ENCODE measurements around the gene FHL2.

Gene FHL2

DNA sequence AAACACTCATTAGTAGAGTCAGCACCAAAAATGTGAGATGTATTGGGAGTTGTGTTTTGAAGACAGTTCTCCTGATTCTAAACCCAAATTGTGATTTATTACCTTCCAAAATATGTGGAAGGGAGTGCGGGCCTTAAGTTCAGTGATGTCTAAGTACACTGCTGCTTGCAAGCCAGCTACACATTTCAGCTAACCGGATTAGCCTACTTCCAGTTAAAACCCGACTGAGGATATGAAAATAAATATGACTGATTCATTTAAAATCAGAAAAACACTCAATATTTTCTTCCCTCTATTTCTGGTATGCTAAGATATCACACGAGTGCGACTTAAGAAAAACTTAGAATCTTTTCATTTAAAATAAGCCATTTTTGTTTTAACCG, 907 bp downstream of the FHL2 start:
- no peak for DNase-seq (ENCODE audit: low read depth, low spot score)

DNA sequence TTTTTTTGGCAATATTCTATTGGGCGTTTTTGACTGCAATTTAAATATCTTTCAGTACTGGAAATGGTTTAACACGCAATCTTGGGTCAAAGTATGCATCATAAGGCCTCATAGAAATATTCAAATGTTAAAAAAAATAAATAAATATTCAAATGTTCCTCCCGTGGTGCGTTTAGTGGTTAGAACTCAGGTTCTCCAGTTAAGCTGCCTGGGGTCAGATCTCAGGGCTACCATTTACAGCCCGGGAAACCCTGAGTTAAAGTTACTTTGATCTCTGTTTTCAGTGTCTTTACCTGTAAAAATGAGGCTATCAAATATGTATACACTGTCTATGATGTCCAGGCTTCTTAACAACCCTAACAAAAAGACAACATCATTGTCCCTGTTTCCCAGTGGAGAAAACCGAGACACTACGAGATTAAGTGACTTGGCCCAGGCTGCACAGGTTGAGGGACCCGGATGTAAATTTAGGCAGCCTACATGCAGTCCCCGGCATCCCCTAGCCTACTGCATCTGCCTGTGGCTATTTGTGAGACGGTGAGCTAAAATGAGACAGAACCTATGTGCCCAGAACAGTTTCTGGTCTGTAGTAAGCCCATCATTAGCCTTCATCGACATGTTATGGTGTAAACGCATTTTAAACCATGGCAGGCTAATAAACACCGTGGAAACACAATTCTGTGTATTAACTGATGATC, 1.7 kb downstream of the FHL2 start:
- no peak for DNase-seq (ENCODE audit: low read depth, low spot score)

DNA sequence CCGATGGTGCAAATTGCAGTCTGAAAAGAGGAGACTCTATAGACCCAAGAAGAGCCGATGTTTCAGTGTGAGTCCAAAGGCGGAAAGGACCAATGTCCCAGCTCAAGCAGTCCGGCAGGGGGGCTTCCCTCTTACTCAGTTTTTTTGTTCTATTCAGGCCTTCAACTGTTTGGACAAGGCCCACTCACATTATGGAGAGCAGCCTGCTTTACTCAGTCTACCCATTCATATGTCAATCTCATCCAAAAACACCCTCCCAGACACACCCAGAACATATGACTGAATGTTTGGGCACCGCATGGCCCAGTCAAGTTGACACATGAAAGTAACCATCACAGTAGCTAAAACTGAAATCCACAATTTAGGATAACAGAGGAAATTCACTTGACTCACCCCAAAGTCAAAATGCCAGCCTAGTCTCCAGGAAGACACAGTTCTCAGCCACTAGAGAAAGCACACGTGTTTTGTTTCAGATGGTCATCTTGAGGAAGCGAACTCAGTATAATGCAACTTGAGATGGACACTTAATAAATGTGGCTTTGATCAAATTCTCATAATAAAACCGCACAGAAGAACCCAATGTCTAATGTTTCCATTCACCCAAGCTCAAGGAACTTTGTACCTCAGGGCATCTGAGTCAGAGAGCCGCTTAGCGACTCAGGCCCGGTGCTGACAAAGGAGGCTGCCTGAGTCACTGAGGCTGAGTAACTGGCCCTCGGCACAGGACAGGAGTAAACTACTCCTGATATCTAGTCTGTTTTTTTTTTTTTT, 2.4 kb downstream of the FHL2 start:
- no peak for DNase-seq (ENCODE audit: low read depth, low spot score)

DNA sequence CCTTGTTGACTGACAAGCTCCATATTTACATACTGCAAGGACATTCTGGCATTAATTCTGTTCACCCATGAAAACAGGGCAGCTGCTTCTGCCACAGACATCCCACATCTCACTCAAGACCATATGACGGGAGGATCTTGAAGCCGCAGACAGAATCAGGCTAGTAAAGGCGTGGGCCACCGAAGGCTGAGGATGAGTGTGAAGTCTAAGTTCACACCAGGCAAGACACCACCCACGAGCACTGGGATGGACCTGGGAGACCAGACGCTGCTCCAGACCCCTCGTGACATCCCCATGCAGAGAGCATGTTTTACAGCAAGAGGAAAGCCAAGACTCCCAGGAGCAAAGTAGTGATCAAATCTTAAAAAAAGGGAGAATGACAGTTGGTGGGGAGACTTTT, 3.2 kb downstream of the FHL2 start:
- no peak for DNase-seq (ENCODE audit: low read depth, low spot score)

DNA sequence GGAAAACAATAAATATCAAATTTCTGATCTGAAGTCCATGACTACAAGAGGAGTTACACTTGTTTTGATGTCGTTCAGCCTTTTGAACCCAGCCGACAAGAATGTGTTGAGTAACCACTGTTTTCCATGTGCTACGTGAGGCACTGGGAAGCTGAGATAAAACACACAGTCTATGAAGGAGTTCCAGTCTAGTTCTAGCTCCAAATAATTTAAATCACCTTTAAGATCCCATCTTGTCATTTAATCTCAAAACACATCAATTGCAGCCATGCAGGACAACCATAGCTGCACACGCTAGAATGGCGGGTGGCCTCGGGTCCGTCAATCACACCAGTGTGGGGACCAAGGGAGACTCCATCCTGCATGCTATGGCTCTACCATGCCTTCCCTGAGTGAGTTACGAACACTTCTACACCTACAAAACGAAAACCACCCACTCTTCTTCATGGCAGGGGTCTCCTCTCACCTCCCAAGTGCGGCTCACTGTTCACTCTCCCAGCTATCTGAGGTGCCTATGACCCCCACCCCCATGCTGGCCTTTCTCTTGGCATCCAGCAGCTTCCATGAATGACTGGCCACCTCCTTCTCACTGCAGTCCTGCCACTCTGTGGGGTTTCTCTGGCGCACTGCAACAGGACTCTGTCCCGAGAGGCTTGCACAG, 3.8 kb downstream of the FHL2 start:
- DNase-seq (ENCODE audit: low read depth, low spot score), result no peak

DNA sequence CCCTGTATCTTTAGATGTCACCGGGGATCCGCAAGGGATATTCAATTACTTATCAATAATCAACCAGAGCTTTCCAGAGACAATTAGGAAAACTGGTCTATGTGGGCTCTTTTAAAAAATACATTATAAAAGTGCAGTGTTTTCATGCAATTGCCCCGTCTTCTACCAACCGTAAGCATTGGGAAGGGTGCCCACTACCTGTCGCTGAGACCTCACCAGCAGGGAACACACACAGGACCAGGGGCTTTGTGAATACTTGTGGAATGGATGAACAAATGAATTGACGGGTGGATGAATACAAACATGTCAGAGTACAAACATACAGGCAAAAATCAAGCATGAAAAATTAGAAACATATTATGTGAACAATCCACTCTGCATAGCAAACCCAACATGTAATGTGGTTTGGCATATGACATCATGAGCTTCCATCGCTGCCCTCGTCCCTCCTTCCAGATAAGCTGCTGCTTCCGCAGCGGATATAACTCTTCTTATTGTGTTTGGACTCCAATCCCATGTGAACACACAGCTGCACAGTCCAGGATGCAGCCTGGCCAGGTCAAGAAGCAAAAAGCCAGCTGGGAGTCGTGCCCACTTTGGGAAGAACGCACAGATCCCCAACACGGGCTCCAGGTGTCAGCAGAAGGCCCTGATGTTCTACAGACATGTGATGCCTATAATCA, 5.3 kb downstream of the FHL2 start:
- DNase-seq (ENCODE audit: low read depth, low spot score), result no peak

DNA sequence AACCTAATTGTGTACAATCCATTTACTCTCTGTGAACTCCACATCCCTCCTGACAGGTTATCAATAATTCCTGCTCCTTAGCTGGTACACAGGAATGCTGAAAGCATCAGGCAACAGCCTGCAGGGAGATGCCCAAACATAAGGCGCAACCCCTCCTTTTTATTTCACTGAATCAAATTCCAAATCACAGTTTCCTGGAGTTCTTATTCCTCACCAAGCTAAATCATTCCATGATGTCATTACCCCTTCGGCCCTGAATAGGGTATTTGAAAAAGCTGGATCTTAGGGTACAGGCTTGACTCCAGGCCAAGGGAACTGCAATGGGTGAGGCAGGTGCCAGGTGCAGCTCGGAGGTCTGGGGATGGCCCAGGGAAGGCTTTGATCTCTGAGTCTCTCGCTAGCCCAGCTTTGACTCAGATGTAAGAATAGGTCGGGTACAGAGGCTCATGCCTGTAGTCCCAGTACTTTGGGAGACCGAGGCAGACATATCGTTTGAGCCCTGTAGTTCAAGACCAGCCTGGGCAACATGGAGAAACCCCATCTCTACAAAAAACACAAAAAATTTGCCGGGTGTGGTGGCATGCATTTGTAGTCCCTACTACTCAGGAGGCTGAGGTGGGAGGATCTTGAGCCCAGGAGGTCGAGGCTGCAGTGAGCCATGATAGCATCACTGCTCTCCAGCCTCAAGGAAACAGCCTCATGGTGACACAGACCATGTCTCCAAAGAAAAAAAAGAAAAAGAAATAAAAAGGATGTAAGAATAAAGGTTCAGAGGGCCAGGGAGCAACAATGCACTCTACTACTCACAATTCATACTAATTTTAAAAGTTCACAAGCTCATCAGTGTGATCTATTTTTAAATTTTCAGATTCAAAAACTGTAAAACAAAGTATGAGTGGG, 6.8 kb downstream of the FHL2 start:
- no peak for DNase-seq (ENCODE audit: low read depth, low spot score)

DNA sequence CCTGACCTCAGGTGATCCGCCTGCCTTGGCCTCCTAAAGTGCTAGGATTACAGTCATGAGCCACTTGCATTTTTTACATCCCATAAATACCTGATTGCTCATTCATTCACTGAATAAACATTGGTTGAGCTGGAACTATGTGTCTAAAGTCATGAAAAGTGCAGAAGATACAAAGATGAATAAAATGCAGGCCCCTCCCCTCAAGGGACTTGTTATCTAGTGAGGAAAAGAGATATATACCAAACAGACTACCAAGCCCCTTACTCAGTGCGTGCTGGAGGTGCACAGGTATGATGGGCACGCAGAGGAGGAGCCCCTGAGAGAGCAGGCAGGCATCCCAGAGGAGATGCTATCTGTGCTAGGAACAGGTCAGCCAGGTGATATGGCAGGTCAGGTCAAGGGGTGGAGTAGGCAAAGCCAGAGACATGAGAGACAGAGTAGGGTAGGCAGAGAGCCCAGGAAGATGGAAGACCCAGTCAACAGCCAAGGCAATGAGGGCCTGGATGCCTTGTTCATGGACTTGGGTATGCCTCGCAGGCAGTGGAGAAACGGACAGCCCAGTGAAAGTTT, 7.7 kb downstream of the FHL2 start:
- DNase-seq (ENCODE audit: low read depth, low spot score), result no peak

DNA sequence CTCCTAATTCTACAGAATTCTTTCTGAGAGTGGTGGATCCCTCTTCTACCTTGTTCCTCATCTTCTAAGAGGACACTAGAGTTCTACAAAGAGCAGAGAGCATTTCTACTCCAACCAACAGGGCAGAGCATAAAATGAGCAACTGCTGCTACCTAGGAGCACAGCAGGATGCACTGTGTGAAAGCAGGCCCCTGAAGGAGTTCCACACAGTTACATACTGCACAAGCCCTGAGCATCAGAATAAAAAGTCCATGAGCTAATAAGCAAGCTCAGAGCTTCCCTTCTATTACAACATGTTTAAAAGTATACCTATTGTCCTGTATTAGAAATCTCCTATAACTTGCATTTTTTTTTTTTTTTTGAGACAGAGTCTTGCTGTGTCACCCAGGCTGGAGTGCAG, 8.4 kb downstream of the FHL2 start:
- no peak for DNase-seq (ENCODE audit: low read depth, low spot score)

DNA sequence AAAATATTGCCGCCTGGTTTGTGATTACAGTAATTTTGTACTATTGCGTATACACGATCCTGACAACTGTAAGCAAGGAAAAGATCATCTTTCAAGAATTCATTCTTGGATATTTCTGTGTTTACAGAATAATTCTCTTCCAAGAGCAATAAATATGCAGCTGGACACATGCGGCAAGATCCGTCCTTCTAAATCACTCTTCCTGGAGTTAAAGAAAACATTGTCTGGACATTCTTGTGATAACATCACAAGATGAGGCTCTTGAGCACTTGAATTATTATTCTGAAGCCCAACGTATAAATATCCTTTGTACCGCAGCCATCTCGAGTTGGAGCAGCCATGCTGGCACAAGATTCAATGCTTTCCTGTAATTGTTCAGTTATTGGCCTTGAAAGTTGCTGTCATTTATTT, 9.9 kb downstream of the FHL2 start:
- no peak for DNase-seq (ENCODE audit: low read depth, low spot score)

DNA sequence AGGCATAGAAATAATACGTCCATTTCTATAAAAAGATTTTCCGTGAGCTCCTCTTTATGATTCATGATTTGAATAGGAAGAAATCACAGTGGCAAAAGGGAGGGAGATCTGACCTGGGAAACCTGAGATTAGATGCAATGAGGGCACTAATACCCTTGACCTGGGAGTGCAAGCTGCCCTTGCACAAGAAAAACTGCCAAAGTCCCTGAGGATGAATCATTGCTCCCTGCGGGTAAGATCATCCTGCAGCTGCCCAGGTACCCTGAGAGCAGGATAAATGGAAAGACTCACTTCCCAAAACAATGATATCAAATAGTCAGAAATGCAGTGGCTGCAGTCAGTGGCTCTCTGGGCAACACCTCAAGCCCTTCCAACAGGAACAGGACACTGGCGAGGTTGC, 11.6 kb downstream of the FHL2 start:
- no peak for DNase-seq (ENCODE audit: low read depth, low spot score)

DNA sequence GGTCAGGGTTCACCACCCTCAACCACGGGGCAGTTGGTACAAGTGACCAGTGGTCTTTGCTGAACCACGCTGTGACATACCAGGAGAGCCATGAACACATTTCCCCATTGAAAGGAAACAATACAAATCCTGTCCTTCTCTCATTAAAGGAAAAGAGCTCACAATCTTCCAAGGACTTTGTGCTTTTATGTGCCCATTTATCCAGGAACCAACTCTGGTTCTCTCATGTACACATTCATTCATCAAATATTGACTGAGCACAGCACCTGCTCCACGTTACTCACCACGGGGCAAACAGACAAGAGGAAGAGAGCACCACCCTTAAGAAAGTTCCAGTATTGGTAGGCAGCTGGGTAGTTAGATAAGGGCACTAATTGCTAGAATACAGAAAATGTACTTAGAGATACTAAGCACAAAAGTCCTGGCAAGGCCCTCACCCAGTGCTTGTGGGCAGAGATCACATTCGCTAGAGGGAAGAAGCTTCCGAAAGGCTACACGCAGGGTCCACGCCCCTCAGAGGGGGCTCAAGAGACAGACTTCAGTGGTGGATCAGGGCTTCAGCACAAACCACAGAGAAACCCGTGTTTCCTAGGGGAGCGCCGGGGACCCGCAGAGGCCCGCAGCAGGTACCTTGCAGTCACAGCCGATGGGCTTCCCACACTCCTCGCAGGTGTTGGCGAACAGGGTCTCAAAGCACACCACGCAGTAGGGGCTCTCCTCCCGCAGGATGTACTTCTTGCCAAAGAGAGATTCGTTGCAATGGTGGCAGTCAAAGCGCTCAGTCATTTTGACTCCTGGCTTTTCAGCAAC, 12.9 kb downstream of the FHL2 start:
- DNase-seq (ENCODE audit: low read depth, low spot score), result no peak

DNA sequence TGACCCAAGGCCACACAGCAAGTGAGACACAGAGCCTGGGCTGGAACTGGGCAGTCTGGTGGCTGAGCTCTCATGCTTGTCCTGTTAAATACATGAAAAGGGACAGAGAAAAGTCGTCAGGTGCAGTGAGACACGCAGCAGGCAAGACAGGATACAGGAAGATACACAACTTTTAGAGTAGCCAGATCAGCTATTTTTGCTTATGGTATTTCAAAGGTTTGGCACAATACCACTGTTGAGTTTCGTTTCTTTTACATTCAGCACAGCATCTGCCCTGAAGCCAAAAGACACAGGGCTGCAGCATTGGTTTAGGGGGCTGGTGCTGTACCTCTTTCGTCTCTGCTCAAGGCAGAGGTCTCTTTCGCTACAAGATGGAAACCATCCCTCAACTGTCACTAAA, 14.0 kb downstream of the FHL2 start:
- no peak for DNase-seq (ENCODE audit: low read depth, low spot score)

DNA sequence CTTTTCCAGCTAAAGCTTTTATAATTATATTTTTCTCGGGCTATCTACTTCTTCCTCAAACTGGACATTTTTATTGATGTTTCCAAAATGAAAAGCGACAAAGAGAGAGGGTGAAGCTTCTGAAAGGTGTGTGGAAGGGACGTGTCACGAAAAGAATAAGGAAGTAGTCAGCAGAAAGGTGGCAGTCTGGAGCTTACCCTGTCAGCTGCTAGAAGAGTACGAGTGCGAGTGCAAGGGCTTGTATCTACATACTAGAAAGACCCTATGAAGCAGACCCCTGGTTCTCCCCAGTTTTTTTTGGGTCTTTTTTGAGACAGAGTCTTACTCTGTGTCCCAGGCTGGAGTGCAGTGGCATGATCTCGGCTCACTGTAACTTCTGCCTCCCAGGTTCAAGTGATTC, 14.6 kb downstream of the FHL2 start:
- DNase-seq (ENCODE audit: low read depth, low spot score), result no peak

DNA sequence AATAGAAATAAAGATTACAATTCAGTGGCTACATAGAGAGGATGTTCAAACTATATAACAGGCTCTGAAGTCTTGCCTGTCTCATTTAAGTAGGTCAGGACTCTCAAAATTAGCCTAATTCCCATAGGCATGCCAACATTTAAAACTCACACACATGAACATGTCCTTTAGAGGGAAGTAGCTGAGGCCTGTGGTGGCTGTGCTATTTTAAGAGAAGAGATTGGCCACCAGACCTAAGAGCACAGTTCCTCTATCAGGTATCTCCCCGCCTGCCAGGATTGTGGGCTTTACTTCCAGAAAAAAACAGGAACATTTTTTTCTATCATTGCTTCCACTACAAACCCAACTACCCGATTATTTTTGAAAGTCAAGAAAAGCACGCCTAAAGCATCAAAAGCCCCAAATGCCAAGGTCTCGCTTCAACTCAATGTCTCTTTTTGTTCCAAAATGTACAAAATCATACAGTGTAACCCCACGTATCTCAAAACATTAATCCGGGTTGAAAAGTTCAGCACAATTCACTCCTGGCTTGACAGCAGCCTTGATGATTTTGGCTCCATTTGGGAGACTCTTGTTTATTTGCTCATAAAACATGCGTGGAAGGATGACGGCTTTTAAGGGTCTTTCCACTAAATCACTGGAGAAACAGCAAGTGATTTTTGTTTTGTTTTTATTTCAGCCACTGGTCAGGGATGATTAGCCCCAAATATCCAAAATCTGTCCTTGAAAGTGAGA, 15.3 kb downstream of the FHL2 start:
- no peak for DNase-seq (ENCODE audit: low read depth, low spot score)

DNA sequence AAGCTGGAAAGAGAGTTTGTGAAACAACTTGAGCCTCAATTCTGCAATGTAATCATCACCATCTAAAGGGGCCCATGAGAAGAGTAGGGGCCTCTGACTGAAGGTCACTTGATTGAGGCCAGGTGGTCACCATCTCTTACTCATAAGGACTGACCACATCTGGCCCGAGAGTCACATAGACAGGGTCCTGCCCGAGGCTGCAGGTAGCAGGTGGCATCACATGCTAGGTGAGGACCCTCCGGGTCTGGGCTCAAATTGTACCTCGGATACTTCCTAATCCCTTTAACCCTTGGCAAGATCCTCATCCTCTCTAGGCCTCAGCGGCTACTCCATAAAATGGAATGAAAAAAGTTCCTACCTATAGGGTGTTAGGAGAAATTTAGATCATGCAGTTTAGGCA, 16.7 kb downstream of the FHL2 start:
- DNase-seq (ENCODE audit: low read depth, low spot score), result no peak

DNA sequence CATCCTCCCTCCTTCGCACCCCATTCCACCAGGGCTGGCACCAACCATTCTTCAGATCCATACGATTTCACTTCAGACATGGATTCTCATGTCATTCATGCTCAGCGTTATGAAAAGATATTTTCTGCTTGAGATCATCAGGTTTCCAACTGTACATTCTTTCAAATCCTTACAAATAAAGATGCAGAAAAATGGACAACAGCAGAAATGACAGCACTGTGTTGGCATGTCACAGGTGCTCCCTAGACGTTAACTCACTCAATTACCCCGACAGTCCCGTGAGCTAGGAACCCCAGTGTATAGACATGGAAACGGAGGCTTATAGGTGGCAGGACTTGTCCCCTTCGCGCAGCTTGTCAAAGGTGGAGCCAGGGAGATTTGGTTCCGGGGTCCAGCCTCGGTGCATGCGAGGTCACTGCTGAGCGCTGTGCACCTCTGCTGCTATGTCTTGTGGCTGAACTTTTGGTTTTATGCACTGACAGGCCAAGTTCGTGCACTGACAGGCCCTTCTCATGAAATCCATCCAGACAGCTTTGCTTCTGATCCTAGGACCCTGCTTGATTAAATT, 17.7 kb downstream of the FHL2 start:
- no peak for DNase-seq (ENCODE audit: low read depth, low spot score)

DNA sequence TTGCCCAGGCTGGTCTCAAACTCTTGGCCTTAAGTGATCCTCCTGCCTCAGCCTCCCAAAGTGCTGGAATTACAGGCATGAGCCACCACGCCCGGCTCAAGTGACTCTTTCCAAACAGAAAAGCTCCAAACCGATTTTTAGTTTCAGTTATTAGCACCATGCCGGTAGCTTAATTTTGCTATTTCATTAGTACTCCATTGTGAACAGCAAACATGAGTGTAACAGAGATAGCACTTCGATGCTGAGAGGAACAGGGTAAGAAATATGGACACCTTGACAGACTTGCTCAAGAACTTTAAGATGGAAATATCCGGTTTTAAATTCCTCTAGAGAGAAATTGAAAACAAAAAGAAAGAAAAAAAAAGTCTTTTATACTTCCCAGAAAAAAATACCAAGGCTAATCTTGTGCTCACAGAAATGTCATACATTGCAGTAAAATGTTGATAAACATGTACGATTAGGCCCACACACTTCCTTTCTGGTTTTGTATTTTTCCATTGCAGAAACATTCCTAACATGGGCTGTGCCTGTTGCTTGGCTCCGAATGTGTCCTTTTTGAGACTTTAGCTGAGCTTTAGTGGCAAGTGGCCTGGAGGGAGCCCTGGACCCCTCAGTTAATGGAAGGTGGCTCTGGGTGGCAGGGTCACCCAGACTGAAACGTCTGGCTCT, 18.3 kb downstream of the FHL2 start:
- no peak for DNase-seq (ENCODE audit: low read depth, low spot score)

Measured in iPS DF 19.7 (cell line).